Left colon (tissue), 2 donors: ENCODE measurements around the gene ABCD3. TPM values are rescaled to one million over a fixed set of nuclear protein-coding genes. Genes with fewer than 3 reads are reported as not detected.
"Not testable (repeated sequence)": the region's sequence is repeated elsewhere in the genome, so short reads cannot be mapped to it uniquely, and the experiment has no call there.

ENCODE experiments used
- ATAC-seq: fragments of 200-7000 bp; cut with Tn5 transposase; one replicate; pipeline ENCODE4 v1.9.1; 2020; ENCODE audit warnings: mild to moderate bottlenecking, moderate library complexity
- DNase-seq, 2 donors: peaks; one replicate each; pipeline ENCODE4 v3.0.0-alpha.2; 2020
- intact Hi-C, 2 donors: fragments of 100-400 bp; cut with DNase I in 1 of 2; cut with micrococcal nuclease in 1 of 2; formaldehyde crosslinking; loops; one replicate each; pipeline versions ENCODE4 v1.11.2 to v1.14.0; 2022; cut with DNase I, micrococcal nuclease
- total RNA-seq, 2 donors: library from RNA; stranded (reverse); fragmentation: NEBNext Ultra II Directional; extraction: Animal tissue kit (Norgen Biotek cat#: 25700); gene quantifications; one replicate each; pipeline ENCODE4 v1.2.1, GENCODE V29; 2021
- donor health status: DM: no; HTN: no; CAD: no.
- donor health status: DM: yes; HTN: yes; CAD: no.

The ABCD3 gene
- total RNA-seq, 2 donors from 2014 or later: 111 to 117 TPM

DNA sequence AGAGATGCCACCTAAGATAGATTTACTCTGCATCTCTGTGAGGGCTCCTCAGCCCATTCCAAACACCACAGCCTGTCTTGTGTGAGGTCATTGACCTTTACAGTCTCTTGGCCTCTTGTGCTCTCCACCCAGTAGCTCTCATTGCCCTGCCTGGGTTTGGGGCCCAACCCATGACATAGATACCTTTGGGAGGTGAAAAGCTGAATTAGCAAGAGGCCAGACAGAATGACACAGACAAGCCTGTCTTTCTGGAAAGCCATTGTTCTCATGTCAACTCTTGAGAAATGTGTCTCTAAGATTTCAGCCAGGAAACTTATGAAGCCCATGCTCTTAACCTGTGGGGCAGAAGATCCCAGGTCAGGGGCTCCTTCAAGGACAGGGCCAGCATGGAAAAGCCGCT, 141.7 kb downstream of the ABCD3 start:
- no peak for ATAC-seq
- intact Hi-C loops: no loop called here

GRCh38 chr1:94560333-94560732, 142.1 kb downstream of the ABCD3 start:
- no peak for DNase-seq
- ATAC-seq: no peak
- intact Hi-C loops: no loop called here

More for the DNA sequence above, 141.7 kb downstream of the ABCD3 start:
- no peak for DNase-seq

GRCh38 chr1:94562519-94563260, 144.5 kb downstream of the ABCD3 start:
- ATAC-seq (peak; percentile 98), DNase-seq (peak; percentile 57 to 68)
- intact Hi-C loops: no loop called here

DNA sequence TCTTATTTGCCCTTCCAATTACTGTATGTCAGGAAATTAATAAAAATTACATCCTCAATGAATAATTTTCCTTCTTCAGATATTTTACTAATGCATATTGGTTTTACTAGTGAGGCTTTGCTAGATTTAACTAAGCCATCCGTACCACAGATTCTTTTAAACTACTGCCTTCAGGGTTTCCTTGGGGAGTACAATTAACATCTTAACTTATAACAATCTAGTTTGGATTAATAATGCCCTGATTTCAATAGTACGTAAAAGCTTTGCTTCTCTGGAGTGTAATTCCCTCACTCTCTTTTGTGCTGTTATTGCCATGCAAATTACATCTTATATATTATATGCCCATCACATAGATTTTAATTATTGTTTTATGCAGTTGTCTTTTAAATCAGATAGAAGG, 147.7 kb downstream of the ABCD3 start:
- ATAC-seq (no peak), DNase-seq (no peak)
- intact Hi-C loops: no loop called here

DNA sequence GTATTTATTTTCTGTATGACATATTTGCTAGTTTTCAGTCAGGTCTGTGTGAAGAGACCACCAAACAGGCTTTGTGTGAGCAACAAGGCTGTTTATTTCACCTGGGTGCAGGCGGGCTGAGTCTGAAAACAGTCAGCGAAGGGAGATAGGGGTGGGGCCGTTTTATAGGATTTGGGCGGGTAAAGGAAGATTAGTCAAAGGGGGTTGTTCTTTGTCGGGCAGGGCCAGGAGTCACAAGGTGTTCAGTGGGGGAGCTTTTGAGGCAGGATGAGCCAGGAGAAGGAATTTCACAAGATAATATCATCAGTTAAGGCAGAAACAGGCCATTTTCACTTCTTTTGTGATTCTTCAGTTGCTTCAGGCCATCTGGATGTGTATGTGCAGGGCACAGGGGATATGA, 148.2 kb downstream of the ABCD3 start:
- intact Hi-C loops, ATAC-seq, DNase-seq: not testable (repeated sequence)

DNA sequence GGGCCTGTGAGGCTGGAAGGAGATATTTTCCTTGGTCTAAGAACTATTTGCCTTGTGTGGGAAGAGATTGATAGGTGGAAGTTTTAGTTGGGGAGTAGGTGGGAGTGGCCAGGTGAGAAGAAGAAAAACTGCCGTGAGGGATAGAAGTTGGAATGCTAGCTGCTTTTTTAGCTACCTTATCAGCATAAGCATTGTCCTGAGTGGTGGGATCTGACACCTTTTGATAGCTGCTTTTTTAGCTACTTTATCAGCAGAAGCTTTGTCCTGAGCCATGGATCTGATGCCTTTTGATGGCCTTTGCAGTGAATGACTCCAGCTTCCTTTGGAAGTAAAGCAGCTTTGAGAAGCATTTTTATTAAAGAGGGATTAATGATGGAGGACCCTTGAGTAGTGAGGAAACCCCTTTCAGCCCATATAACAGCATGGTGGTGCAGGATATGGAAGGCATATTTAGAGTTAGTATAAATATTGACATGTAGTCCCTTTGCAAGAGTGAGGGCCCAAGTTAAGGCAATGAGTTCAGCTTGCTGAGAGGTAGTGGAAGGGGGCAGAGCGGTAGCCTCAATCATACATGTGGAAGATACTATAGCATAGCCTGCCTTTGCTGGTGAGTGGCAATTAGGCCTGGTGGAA, 149.9 kb downstream of the ABCD3 start:
- ATAC-seq, intact Hi-C loops: not testable (repeated sequence)

More for the DNA sequence above, 149.9 kb downstream of the ABCD3 start:
- not testable (repeated sequence) for DNase-seq

Other genes starting within 250 kb of the ABCD3 start
- gene ARHGAP29, start 180.8 kb upstream of the ABCD3 start, total RNA-seq: 1 to 10 TPM; 3.8 to 6.3 TPM
- gene F3, start 123.4 kb downstream of the ABCD3 start, total RNA-seq: 10 to 100 TPM; 44.4 to 52.4 TPM